NB4 (cell line): ENCODE measurements around the gene C15orf39.

Experiments
- CTCF ChIP-seq: IDR thresholded peaks from one replicate; pipeline ENCODE4 v1.5.1; 2012; ENCODE audit warnings: low read depth, low read length
- POLR2A ChIP-seq: IDR thresholded peaks from 2 replicates; pipeline ENCODE4 v1.6.1; 2011; ENCODE audit warnings: mild to moderate bottlenecking; ENCODE audit not compliant: insufficient read length; ENCODE audit errors: extremely low read depth

GRCh38 chr15:75170203-75170602 lies 31.5 kb upstream of the C15orf39 start:
- TF ChIP-seq CTCF, result no peak
- TF ChIP-seq POLR2A, result no peak
